SK-N-MC (cell line): ENCODE results near the gene ZC3H4.

Experiments
- EZH2 ChIP-seq: fragments of 200-600 bp; sonication (generic); IDR thresholded peaks from one replicate; pipeline ENCODE4 v1.6.1; 2017; ENCODE audit warnings: antibody characterized with exemption
- FOXP2 ChIP-seq: optimal IDR thresholded peaks from 2 replicates; pipeline ENCODE3; 2011; ENCODE audit warnings: mild to moderate bottlenecking, moderate library complexity; ENCODE audit not compliant: insufficient read depth; ENCODE audit errors: extremely low read length, control extremely low read depth
- POLR2AphosphoS5 ChIP-seq: IDR thresholded peaks from 2 replicates; pipeline ENCODE4 v1.6.1; 2012; ENCODE audit warnings: mild to moderate bottlenecking, low read depth, low read length, borderline replicate concordance

DNA sequence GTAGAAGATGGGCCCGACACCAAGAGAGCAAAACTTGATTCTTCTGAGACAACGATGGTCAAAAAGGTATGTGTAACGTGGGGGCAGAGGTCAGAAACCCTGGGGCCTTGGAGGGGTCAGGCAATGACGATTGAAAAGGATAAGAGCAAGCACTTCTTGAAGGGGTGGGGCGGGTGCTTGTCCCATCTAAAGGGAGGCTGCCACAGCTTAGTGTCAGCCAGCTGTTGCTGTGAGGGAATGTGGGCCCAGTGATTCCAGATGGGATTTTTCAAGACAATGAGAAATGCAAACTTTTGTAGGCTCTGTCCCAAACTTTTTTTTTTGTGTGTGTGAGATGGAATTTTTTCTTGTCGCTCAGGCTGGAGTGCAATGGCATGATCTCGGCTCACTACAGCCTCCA is 41.6 kb upstream of the ZC3H4 start:
- TF ChIP-seq EZH2: no peak
- no peak for TF ChIP-seq POLR2AphosphoS5
- TF ChIP-seq FOXP2: no peak
